ENCODE measurements around the gene PCBD1. TPM values are rescaled to one million over a fixed set of nuclear protein-coding genes. Genes with fewer than 3 reads are reported as not detected.
A peak's percentile ranks its signal among the peaks of the same experiment; 100 is the strongest.

PCBD1 gene
- polyA plus RNA-seq, 5 donors = 75.1 to 86.8 (median 80.3) TPM

DNA sequence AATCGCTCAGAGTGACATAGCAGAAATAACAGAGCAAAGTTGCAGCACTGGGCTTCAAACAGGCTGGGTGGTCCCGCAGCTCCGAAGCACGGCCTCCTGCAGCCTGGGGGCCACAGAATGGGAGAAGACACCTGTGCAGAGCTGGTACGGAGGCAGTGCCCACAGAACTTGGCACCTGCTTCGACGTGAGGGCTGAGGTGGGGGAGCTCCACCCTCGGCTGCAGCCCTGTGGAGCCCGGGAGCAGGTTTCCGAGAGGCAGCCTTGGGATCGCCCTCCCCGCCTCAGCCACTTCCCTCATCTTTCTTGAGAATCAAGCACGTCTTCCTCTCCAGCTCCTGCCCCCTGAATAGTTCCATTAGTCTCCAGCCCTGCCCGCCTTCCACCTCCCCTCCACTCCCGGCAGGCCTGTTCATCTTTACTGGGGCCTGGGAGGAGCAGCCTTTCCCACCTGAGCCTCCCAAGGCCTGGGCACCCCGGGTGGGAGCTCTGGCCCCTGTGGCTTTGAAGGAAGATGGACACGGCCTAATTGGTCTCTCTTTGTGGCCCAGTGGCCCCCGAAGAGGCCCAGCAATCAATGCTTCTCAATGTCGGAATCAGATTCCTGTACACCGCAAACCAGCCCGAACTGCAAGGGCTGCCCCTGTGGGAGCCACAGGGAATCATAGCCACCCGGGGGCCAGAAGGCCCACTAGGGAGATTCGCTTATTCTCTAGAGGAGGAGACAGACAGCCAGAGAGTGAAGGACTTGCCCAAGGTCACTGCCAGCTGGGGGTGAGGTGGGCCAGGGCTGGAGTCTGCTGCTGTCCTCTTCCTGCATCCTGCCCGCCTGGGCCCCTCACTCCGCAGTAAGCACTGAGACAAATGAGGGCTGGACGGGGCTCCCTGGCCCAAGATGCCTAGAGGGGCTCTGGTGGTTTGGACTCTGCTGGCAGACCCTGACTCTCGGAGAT lies 17.0 kb upstream of the PCBD1 start:
- DNase-seq = no peak

DNA sequence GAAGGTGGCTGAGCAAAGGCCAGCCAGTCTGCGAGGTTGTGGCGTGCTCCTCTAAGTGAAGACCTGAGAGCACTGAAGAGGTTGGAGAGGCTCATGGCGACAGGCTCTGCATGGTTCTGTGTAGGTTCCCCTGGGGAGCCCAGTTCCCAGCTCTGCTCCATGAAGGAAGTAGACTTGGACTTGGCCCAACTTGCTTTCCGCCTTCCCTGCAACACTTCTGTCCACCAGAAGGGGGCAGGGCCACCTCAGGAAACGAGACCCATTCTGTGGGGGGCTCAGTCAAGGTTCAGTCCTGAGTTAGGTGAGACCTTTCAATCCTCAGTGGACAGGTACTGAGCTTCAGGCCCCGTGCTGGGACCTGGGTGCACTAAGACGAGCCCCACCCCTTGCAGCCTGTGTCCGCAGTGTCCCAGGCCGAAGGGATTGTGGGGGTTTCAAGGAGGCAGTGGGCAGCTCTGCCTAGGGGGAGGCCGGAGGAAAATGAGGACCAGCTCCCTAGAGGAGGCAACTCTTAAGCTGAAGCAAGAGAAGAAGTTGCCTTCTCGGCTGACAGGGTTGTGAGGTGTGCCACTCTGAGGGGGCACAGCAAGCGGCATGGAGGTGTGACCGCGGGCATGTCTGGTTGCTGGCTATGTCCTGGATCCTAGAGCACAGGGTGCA lies 15.0 kb upstream of the PCBD1 start:
- DNase-seq = peak; percentile 53 to 61

GRCh38 chr10:70902661-70903261 lies 14.4 kb upstream of the PCBD1 start:
- DNase-seq = no peak

- no peak for DNase-seq
Measured at GRCh38 chr10:70901276-70901878, 13.0 kb upstream of the PCBD1 start.

DNA sequence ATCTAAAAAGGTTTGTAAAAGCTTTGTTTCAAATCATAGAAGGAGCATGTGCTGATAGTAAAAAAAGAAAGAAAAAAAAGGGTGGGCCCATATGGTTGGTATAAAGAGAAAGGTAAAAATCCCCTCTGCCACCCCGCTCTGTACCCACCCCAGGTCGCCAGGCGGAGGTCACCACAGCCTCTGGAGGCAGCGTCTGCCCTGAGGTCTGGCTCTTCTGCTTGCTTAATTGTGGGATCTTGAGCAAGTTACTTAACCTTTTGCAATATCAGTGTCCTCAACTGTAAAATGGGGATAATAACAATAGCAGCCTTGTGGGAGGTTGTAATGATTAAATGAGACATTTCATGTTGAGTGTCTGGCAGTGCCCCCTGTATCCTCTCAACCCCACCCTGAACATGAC lies 10.7 kb upstream of the PCBD1 start:
- no peak for DNase-seq

- no peak for DNase-seq
Measured at GRCh38 chr10:70898687-70899086, 10.3 kb upstream of the PCBD1 start.

DNA sequence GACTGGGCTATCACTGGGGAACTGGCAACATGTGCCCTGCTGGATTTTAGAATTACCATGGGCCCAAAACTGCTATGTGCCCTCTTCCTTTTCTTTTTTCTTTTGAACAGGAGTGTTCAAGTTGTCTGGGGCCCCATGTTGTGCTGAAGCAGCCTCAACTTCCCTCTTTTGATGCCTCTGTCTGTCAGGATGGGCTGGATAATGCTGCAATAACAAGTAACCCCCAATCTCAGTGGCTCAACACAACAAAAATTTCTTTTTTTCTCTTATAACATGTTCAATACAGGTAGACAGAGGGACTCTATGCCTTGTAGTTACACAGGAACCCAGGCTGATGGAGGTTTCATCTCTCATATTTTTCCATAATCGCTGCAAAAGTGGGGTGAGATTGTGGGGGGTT lies 8.2 kb upstream of the PCBD1 start:
- no peak for DNase-seq

DNA sequence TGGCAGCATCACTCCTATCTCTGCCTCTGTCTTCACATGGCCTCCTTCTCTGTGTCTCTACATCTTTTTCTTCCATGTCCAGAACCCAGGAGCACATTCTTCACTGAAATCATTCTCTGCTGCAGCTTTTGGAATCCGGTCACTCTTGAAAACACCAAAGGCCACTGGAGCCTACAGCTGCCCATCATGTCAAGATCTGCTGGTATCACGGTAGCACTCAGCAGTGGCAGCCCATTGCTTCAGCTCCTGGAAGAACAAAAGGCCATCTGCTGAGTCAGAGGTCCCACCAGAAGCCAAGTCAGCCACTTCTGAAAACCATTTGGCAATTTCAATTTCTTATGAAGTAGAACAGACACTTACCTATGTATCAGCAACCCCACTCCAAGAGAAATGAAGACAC lies 6.1 kb upstream of the PCBD1 start:
- no peak for DNase-seq

DNA sequence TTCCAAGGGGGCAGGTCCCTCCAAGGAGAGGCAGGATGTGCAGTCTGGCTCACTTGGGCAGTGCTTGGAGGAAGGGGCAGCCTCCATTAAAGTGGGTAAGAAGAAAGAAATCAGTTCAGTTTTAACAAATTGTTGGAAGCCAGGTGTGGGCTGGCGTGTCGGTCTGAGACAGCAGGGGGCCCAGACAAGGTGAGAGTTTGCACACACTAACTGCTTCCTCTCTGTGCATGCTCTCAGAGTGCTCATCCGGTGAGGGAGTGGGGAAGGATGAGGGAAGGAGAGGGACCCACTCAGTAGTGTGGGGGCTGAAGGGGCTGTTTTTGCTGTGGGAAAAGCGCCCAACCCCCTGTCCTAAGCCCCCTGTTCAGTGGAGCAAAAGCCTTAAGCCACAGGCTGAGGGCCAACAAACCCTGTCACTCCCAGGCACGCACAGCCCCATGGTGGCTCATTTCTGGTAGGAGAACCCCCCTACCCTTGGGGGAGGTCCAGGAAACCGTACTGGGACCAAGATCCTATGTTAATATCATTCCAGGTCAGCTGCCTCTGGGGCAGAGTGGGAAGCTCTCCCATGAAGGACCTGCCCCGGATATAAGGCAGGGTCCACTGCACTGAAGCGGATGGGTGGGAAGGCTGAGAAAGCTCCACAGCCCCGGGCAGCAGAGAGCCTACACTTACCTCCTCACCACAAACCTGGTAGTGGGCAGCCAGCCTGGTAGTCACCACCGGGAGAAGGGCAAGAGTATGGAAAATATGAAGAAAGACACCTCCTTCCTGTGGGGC lies 5.1 kb upstream of the PCBD1 start:
- no peak for DNase-seq

GRCh38 chr10:70892631-70893030 lies 4.3 kb upstream of the PCBD1 start:
- DNase-seq = no peak

DNA sequence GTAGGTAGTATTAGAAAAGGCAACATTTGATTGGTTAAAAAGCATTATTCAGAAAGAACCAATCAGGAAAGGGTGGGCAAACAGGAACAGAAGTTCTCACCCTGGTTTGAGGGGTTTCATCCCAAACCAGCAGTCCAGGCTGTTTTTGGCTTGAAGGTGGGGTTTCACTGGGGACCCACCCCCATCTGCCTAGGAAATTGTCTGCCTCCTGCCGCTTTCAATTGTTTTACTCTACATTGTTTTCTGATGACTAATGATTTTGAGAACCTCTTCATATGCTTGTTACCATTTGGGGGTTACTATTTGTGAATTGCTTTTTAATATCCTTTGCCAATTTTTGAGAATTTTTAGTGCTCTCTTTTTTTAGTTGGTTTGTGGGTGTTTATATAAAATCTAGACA lies 3.3 kb upstream of the PCBD1 start:
- DNase-seq = no peak

- DNase-seq = no peak
Measured at GRCh38 chr10:70890917-70891431, 2.6 kb upstream of the PCBD1 start.

DNA sequence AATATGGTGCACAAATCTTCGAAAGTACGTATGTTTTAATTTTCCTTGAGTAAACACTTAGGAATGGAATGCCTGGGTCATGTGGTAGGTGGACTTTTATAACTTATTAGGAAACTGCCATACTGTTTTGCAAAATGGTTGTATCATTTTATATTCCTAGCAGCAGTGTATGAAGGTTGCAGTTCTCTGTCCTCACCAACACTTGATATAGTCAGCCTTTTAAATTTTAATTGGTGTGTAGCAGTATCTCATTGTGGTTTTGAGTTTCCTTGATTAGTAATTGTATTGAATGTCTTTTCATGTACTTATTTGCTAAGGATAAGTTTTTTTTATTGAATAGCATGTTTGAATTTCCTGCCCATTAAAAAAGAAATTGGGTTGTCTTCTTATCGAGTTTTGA lies 926 bp upstream of the PCBD1 start:
- DNase-seq = no peak

- DNase-seq = no peak
Measured at GRCh38 chr10:70886921-70887665, 1.3 kb downstream of the PCBD1 start.

DNA sequence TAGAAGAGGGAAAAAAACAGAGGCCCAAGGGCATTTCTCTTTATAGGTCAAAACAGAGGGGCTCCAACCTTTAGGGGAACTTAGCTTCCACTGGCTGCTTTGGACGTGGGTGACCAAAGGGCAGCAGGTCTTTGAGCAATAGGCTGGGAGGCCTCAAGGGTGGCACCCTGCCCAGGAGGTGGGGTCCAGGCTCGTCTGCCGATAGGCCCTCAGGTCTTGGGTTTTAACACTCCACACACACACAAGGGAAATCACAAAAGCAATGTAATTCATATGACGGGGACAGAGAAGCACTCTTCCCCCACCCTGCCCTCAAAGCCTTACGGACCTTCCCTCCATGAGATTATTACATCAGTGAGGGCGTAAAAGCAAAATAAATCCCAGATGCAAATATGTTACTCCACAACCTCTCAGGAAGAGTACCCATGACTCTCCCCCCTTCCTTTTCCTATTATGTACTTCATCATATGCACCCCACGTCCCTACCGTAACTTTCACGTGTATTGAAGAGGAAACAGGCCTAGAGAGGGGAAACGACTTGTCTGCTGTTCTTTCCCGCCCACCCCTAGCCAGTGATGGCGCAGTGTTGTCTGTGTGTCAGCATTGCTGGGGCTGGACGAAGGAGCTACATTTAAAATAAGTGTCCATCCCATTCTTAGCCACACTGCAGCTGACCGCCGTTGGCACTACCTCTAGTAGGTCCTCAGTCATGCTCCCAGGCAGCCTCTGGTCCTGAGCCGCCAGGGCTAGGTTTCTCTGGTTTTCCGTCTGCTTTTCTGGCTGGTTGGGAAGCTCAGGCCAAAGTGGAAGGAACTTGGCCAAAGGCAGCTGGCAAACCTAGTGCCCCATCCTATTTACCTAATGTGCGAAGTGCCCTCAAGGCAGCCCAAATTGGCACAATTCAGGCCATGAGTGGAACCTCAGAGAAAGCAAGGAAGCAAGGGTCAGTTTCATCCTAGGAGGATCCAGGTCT lies 2.1 kb downstream of the PCBD1 start:
- no peak for DNase-seq

DNA sequence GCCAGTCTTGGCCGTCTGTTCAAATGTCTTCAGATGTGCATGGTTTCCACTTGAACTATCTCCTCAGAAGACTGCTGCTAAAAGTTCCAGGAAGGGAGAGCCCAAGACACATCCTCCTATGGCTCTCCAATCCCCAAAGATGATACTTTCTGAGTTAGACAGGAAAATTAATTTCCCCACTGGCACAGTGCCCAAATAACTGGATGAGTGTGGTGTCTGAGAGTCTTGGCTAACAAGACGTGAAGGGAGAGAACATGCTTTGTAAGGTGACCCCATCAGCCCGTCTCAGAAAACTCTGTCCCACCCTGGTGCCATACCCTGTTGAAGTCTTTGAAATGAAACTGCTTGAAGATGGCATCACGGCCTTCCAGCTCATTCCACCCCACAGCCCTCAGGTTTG lies 2.9 kb downstream of the PCBD1 start:
- DNase-seq = no peak

GRCh38 chr10:70884741-70885140 lies 3.6 kb downstream of the PCBD1 start:
- DNase-seq = no peak

DNA sequence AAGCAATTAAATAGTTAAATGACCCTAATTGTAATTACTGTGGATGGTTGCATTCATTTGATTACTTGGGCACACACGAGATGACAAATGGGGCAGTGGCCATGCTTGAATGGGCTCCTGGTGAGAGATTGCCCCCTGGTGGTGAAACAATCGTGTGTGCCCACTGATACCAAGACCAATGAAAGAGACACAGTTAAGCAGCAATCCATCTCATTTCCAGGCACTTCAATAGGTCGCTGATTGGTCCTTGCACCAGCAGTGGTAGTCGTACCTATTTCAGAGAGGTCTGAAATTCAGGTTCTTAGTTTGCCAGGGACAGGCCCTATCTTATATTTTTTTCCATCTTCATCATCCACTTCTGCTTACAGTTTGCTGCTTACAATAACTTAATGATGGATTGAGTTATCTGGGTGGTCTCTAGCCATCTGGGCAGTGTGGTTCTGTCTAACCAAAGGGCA lies 8.3 kb downstream of the PCBD1 start:
- peak; percentile 60 to 77 for DNase-seq

GRCh38 chr10:70879207-70879606 lies 9.2 kb downstream of the PCBD1 start:
- no peak for DNase-seq

All from right lung (tissue), 5 donors.